ENCODE data around the gene MEIS1.

- TF ChIP-seq CTCF (IDR thresholded peaks at IDR 0.05) (no peak), EZH2 (IDR thresholded peaks at IDR 0.05; ENCODE audit: borderline replicate concordance, insufficient read depth, low read depth, low read length, poor library complexity, severe bottlenecking) (no peak)
Measured at GRCh38 chr2:66461001-66461663, 26.2 kb downstream of the MEIS1 start.

Data from B cell (primary cell).